AG09309 (cell line): ENCODE results near the gene AP3D1.

ENCODE experiments used
- DNase-seq: peaks from one replicate; pipeline ENCODE4 v3.0.0-alpha.2; 2010; ENCODE audit warnings: low read depth
- H3K4me3 ChIP-seq: 2 replicates; pipeline ENCODE4 v1.5.1; 2011; ENCODE audit warnings: mild to moderate bottlenecking, low read depth, low read length, moderate library complexity; ENCODE audit not compliant: control insufficient read depth
- CTCF ChIP-seq: IDR thresholded peaks from 2 replicates; pipeline ENCODE4 v1.5.1; 2011; ENCODE audit warnings: mild to moderate bottlenecking, low read depth, low read length, inconsistent platforms; ENCODE audit not compliant: insufficient read depth, control insufficient read depth; ENCODE audit errors: missing control alignments

AP3D1 gene

GRCh38 chr19:2195914-2196313 is 44.5 kb upstream of the AP3D1 start:
- no peak for TF ChIP-seq CTCF
- DNase-seq: no peak
- H3K4me3 ChIP-seq: no peak overlapping the region

- no peak for TF ChIP-seq CTCF
- DNase-seq: no peak
- no peak overlapping the region for H3K4me3 ChIP-seq
Measured at GRCh38 chr19:2195361-2195760, 44.0 kb upstream of the AP3D1 start.

GRCh38 chr19:2194513-2195078 is 43.2 kb upstream of the AP3D1 start:
- DNase-seq: no peak
- no peak overlapping the region for H3K4me3 ChIP-seq
- TF ChIP-seq CTCF: no peak

DNA sequence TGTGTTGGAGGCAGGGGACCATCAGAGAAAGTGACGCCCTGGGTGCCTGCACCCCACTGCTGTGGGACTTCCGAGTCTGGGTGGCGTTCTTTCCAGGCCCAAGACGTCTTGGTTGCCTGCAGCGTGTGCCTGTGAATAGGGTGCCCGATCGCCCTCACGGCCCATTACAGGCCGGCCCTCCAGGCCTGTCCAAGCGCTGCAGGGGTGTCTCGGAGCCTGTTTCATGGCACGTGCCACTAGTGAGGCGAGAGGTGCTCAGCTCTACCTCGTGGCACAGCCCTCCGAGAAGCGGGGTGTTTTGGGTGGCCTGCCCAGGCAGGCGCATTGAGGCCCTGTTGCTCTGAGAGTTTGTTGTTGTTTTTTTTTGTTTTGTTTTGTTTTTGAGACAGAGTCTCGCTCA is 42.4 kb upstream of the AP3D1 start:
- DNase-seq: no peak
- no peak overlapping the region for H3K4me3 ChIP-seq
- TF ChIP-seq CTCF: no peak

- DNase-seq: no peak
- TF ChIP-seq CTCF: no peak
- H3K4me3 ChIP-seq: no peak overlapping the region
Measured at GRCh38 chr19:2192862-2193261, 41.5 kb upstream of the AP3D1 start.

DNA sequence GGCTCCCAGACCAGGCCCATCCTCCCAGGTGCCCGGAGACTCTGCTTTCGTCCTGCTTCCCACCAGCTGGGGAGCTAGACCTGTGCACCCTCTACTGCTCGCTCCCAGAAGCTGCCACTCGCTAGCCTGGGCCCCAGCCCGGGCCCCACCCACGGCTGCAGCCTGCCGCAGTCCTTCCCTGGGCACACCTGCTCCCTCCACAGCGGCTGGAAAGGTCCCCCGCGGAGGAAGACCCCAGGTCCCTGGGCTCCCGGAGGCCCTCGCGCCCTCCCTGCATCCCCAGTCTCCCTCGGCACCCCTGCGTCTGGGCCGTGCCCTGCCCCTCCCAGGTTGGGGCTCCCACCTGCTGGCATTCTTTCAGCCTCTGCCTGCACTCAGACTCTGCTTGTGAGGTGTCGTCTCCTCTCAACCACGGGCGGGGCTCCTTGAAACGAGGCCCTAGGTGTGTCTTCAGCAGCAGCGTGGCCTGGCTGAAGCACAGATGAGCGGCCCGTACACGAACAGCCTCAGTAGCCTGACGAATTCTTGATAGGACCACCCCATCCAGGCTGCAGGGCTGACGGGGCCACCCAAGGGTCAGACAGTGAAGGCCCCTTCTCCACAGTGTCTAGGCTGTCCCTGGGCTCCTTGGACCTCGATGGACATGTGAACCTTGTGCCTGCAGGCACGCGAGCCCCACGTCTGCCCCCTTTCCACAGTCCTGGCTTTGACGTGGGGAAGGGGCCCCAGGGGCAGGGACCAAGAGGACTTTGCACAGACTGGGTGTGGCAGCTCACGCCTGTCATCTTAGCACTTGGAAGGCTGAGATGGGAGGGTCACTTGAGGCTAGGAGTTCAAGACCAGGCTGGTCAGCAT is 40.3 kb upstream of the AP3D1 start:
- H3K4me3 ChIP-seq: no peak overlapping the region
- no peak for TF ChIP-seq CTCF
- DNase-seq: no peak
